ENCODE results near the gene POPDC2.
"Not testable (repeated sequence)": the region's sequence is repeated elsewhere in the genome, so short reads cannot be mapped to it uniquely, and the experiment has no call there.

Gene POPDC2

GRCh38 chr3:119660474-119661440, at the start of gene POPDC2:
Gene POPDC2 (minus strand): TSS chr3:119660589. CDS start chr3:119660423, 166 bp downstream.
- no peak for DNase-seq

- no peak for DNase-seq
Measured at GRCh38 chr3:119703820-119704531, 43.6 kb upstream of the POPDC2 start.

GRCh38 chr3:119702530-119703527, 42.4 kb upstream of the POPDC2 start, which contains the start of gene CFAP91:
Gene CFAP91 (plus strand): TSS chr3:119703022. CDS start chr3:119703099, 77 bp downstream.
- peak; percentile 49 to 97 (median 88) for DNase-seq

GRCh38 chr3:119700920-119701734, 40.7 kb upstream of the POPDC2 start:
- DNase-seq: no peak

- DNase-seq: no peak
Measured at GRCh38 chr3:119700269-119700919, 40.0 kb upstream of the POPDC2 start.

GRCh38 chr3:119697394-119697793, 37.0 kb upstream of the POPDC2 start:
- DNase-seq: no peak

- no peak for DNase-seq
Measured at GRCh38 chr3:119695480-119695879, 35.1 kb upstream of the POPDC2 start.

- no peak for DNase-seq
Measured at GRCh38 chr3:119690043-119690656, 29.8 kb upstream of the POPDC2 start.

- no peak for DNase-seq
Measured at GRCh38 chr3:119683421-119683820, 23.0 kb upstream of the POPDC2 start.

- no peak for DNase-seq
Measured at GRCh38 chr3:119681279-119681678, 20.9 kb upstream of the POPDC2 start.

GRCh38 chr3:119679874-119680273, 19.5 kb upstream of the POPDC2 start:
- no peak for DNase-seq

- not testable (repeated sequence) for DNase-seq
Measured at GRCh38 chr3:119678209-119678608, 17.8 kb upstream of the POPDC2 start.

- DNase-seq: no peak
Measured at GRCh38 chr3:119677641-119677934, 17.2 kb upstream of the POPDC2 start.

- peak; percentile 43 to 96 (median 87) for DNase-seq
Measured at GRCh38 chr3:119676771-119677640, 16.6 kb upstream of the POPDC2 start, which contains the start of gene COX17. Gene COX17 (minus strand): TSS chr3:119677406. CDS start chr3:119677310, 96 bp downstream.

GRCh38 chr3:119676020-119676419, 15.6 kb upstream of the POPDC2 start:
- no peak for DNase-seq

- no peak for DNase-seq
Measured at GRCh38 chr3:119675188-119675874, 14.9 kb upstream of the POPDC2 start.

- no peak for DNase-seq
Measured at GRCh38 chr3:119673875-119674274, 13.5 kb upstream of the POPDC2 start.
